Prostate gland (tissue), 2 donors: ENCODE data around the gene ASH1L.

Experiments
- POLR2A ChIP-seq: fragments of 450-650 bp; IDR thresholded peaks from one replicate; pipeline ENCODE4 v1.6.1; 2016; ENCODE audit warnings: antibody characterized with exemption, mild to moderate bottlenecking
- TF ChIP-seq, protein P1 (sequence below), 4 experiments: fragments of 200-600 bp in 2 of 4; fragments of 450-650 bp in 2 of 4; sonication (generic) in 2 of 4; IDR thresholded peaks; 1 replicate in 3 of 4; 2 replicates in 1 of 4; pipeline ENCODE4 v1.5.1; 2016 to 2019; ENCODE audit warnings: antibody characterized with exemption in 4 of 4, mild to moderate bottlenecking in 2 of 4, moderate library complexity in 2 of 4

DNA sequence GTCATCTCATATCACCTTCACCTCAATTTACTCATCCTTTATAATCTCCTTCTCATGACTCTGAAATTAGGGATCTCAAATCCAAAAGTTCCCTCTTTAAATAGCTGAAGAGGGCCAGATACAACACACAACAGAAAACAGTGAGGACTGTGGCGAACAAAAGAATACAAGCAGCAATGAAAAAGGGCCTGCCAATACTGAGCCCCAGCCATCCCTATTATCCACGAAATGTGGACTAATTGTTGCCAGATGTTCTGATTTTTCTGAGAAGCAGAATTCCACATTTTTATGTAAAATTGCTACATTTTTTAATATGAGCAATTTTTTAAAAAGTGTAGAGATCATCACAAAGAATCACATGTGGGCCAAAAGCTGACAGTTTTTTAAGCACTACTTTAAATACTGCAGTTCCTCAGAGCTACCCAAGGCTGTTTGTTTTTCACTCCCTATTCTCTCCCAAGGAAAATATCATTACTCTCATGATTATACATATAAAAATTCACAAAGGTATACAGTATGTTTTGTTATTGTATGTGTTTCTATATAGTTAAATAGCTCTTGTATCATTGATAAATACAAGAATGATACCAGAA is 90.0 kb downstream of the ASH1L start:
- TF ChIP-seq, protein P1, sequence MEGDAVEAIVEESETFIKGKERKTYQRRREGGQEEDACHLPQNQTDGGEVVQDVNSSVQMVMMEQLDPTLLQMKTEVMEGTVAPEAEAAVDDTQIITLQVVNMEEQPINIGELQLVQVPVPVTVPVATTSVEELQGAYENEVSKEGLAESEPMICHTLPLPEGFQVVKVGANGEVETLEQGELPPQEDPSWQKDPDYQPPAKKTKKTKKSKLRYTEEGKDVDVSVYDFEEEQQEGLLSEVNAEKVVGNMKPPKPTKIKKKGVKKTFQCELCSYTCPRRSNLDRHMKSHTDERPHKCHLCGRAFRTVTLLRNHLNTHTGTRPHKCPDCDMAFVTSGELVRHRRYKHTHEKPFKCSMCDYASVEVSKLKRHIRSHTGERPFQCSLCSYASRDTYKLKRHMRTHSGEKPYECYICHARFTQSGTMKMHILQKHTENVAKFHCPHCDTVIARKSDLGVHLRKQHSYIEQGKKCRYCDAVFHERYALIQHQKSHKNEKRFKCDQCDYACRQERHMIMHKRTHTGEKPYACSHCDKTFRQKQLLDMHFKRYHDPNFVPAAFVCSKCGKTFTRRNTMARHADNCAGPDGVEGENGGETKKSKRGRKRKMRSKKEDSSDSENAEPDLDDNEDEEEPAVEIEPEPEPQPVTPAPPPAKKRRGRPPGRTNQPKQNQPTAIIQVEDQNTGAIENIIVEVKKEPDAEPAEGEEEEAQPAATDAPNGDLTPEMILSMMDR (IDR thresholded peaks at IDR 0.05), result no peak
- no peak for TF ChIP-seq POLR2A
